Measurements from ENCODE around the gene SENP2. TPM values are rescaled to one million over a fixed set of nuclear protein-coding genes. Genes with fewer than 3 reads are reported as not detected.

The SENP2 gene
- total RNA-seq, 4 donors from 2014 or later: 27.5 to 84.9 (median 28.9) TPM

- peaks cover 0 to 14% (median 0%) of the 10 kb centered on the region in 4 donors for H3K4me1 ChIP-seq
- TF ChIP-seq, protein P1, sequence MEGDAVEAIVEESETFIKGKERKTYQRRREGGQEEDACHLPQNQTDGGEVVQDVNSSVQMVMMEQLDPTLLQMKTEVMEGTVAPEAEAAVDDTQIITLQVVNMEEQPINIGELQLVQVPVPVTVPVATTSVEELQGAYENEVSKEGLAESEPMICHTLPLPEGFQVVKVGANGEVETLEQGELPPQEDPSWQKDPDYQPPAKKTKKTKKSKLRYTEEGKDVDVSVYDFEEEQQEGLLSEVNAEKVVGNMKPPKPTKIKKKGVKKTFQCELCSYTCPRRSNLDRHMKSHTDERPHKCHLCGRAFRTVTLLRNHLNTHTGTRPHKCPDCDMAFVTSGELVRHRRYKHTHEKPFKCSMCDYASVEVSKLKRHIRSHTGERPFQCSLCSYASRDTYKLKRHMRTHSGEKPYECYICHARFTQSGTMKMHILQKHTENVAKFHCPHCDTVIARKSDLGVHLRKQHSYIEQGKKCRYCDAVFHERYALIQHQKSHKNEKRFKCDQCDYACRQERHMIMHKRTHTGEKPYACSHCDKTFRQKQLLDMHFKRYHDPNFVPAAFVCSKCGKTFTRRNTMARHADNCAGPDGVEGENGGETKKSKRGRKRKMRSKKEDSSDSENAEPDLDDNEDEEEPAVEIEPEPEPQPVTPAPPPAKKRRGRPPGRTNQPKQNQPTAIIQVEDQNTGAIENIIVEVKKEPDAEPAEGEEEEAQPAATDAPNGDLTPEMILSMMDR (IDR thresholded peaks at IDR 0.05): no peak
- TF ChIP-seq POLR2A (IDR thresholded peaks at IDR 0.05) (no peak), EP300 (IDR thresholded peaks at IDR 0.05) (no peak)
- H3K36me3 ChIP-seq: peaks cover 0 to 63% (median 0%) of the 10 kb centered on the region in 3 donors
- DNase-seq (ENCODE audit: low spot score in 2 of 2): no peak
- WGBS, 2 donors: 87 to 92% methylated on average over 18 to 19 of the region's 19 CpGs
- no peaks in the 10 kb centered on the region for H3K9me3 ChIP-seq
- H3K27ac ChIP-seq: no peak overlapping the region
- no peaks in the 10 kb centered on the region for H3K27me3 ChIP-seq
- H3K4me3 ChIP-seq: no peak overlapping the region
These were observed 61.2 kb downstream of the SENP2 start for GRCh38 chr3:185647134-185647879.

GRCh38 chr3:185647880-185648210, 61.8 kb downstream of the SENP2 start:
- WGBS, 2 donors: 97% methylated on average over 10 of the region's 10 CpGs
- peaks cover 0 to 63% (median 0%) of the 10 kb centered on the region in 3 donors for H3K36me3 ChIP-seq
- H3K4me1 ChIP-seq: peaks cover 0 to 14% (median 0%) of the 10 kb centered on the region in 4 donors
- H3K4me3 ChIP-seq: no peak overlapping the region
- no peaks in the 10 kb centered on the region for H3K9me3 ChIP-seq
- TF ChIP-seq, protein P1 (IDR thresholded peaks at IDR 0.05): no peak
- TF ChIP-seq POLR2A (IDR thresholded peaks at IDR 0.05) (no peak), EP300 (IDR thresholded peaks at IDR 0.05) (no peak)
- H3K27me3 ChIP-seq: no peaks in the 10 kb centered on the region
- H3K27ac ChIP-seq: no peak overlapping the region
- DNase-seq (ENCODE audit: low spot score in 2 of 2): no peak

DNA sequence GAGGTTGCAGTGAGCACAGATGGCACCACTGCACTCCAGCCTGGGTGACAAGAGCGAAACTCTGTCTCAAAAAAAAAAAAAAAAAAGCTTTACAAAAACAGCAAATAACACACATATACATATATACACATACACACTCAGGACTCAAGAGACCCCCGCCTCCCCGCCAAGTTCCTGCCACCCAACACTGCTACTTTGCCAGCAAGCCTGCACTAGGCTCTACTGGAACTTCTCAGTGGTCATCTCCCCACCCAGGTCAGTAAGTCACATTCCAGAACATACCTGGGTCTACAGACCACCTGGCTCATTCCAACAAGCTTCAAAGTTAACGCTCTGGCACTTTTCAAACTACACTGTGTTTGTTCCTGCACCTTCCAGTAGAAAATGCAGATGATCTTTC, 62.3 kb downstream of the SENP2 start:
- no peaks in the 10 kb centered on the region for H3K27me3 ChIP-seq
- no peak for TF ChIP-seq EP300 (IDR thresholded peaks at IDR 0.05)
- TF ChIP-seq POLR2A (IDR thresholded peaks at IDR 0.05): no peak
- TF ChIP-seq, protein P1 (IDR thresholded peaks at IDR 0.05): no peak
- no peak overlapping the region for H3K4me3 ChIP-seq
- H3K9me3 ChIP-seq: no peaks in the 10 kb centered on the region
- WGBS, 2 donors: 93 to 97% methylated on average over 4 of the region's 4 CpGs
- DNase-seq (ENCODE audit: low spot score in 2 of 2): no peak
- peaks cover 0 to 14% (median 0%) of the 10 kb centered on the region in 4 donors for H3K4me1 ChIP-seq
- H3K36me3 ChIP-seq: peaks cover 0 to 63% (median 0%) of the 10 kb centered on the region in 3 donors
- peak overlapping the region in 1 of 4 donors; percentile 5 for H3K27ac ChIP-seq

DNA sequence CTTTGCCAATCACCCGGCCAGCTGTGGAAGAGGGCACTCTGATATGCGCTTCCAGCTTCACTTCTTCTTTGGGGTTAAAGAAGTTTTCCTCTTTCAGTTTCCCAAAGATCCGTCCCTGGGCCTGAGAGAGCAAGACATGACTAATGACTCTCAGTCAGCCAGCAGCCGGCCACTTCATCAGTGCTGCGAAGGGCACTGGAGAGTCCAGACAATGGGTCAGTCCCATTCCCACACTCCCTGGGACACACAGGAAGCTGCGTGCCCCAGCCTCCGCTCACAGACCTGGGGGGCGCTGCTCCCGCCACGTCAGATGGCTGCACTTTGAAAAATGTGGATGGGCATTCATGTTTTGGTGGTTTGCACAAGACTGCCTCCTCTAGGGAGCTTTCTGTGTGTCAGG, 63.3 kb downstream of the SENP2 start:
- Histone ChIP-seq H3K27me3 (no peaks in the 10 kb centered on the region), H3K4me1 (peaks cover 0 to 14% (median 0%) of the 10 kb centered on the region in 4 donors), H3K4me3 (no peak overlapping the region), H3K36me3 (peaks cover 0 to 65% (median 0%) of the 10 kb centered on the region in 3 donors), H3K27ac (peak overlapping the region in 1 of 4 donors; percentile 16), H3K9me3 (no peaks in the 10 kb centered on the region)
- no peak for DNase-seq (ENCODE audit: low spot score in 2 of 2)
- 82 to 86% methylated on average over 10 of the region's 10 CpGs for WGBS, 2 donors
- TF ChIP-seq POLR2A (IDR thresholded peaks at IDR 0.05) (no peak), EP300 (IDR thresholded peaks at IDR 0.05) (no peak)
- TF ChIP-seq, protein P1 (IDR thresholded peaks at IDR 0.05): no peak

DNA sequence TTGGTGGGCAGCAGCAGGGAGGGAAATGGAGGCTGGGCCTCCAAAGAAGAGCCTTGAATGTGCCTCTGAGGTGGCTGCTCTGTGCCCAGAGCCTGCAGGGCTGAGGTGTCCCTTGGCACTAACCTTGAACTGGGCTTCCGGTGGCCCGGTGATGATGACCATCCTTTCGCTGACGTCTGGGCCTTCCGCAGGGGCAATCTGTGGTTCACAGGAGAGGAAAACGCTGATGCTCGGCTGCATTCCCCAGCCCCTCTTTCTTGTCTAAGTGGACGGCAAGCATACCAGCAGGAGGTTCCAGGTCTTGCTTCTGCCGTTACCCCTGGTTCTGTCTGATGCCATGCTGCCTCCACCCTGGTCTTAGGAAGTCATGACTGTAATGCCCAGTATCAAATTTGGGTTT, 65.9 kb downstream of the SENP2 start:
- WGBS, 2 donors: 94 to 95% methylated on average over 5 to 9 of the region's 9 CpGs
- no peak for DNase-seq (ENCODE audit: low spot score in 2 of 2)
- Histone ChIP-seq H3K27me3 (no peaks in the 10 kb centered on the region), H3K4me1 (peaks cover 0 to 40% (median 16%) of the 10 kb centered on the region in 4 donors), H3K4me3 (no peak overlapping the region), H3K9me3 (no peaks in the 10 kb centered on the region), H3K36me3 (peaks cover 0 to 45% (median 0%) of the 10 kb centered on the region in 3 donors), H3K27ac (peak overlapping the region in 2 of 4 donors; percentile 29 to 96)
- no peak for TF ChIP-seq POLR2A (IDR thresholded peaks at IDR 0.05)
- TF ChIP-seq, protein P1 (IDR thresholded peaks at IDR 0.05): no peak
- TF ChIP-seq EP300 (IDR thresholded peaks at IDR 0.05): no peak

Data from tibial nerve (tissue), 4 donors.